Urinary bladder (tissue), 4 donors: ENCODE measurements around the gene FARP2. TPM values are rescaled to one million over a fixed set of nuclear protein-coding genes. Genes with fewer than 3 reads are reported as not detected.
"Not testable (repeated sequence)": the region's sequence is repeated elsewhere in the genome, so short reads cannot be mapped to it uniquely, and the experiment has no call there.

ENCODE experiments used
- DNase-seq: peaks from one replicate; pipeline ENCODE4 v3.0.0-alpha.2; 2015; ENCODE audit errors: extremely low spot score
- H3K27ac ChIP-seq: one replicate; pipeline ENCODE4 v1.5.1; 2013; ENCODE audit warnings: low read depth, mild to moderate bottlenecking, moderate library complexity
- H3K36me3 ChIP-seq: one replicate; pipeline ENCODE4 v1.6.1; 2013; ENCODE audit warnings: mild to moderate bottlenecking, moderate library complexity; ENCODE audit not compliant: insufficient read depth
- H3K4me1 ChIP-seq: one replicate; pipeline ENCODE4 v1.6.1; 2013; ENCODE audit warnings: mild to moderate bottlenecking, moderate library complexity; ENCODE audit not compliant: insufficient read depth
- H3K4me3 ChIP-seq: one replicate; pipeline ENCODE4 v1.5.1; 2013; ENCODE audit warnings: low read depth, low read length
- WGBS: extraction: QIAGEN DNeasy Blood & Tissue Kit; methylation state at CpG from one replicate; pipeline ENCODE4 v1.1.7; 2013; 5-methylcytosine and 5-hydroxymethylcytosine counted together
- polyA plus RNA-seq: library from polyadenylated mRNA; stranded (reverse); fragments of 200-250 nt; gene quantifications from one replicate; pipeline ENCODE4 v1.2.3, GENCODE V29; 2013
- total RNA-seq: library from RNA; depleted of rRNA; stranded (reverse); fragments of >200 nt; gene quantifications from one replicate; pipeline ENCODE4 v1.2.3, GENCODE V29; 2014
- donor health status: healthy with polysubstance abuse.
- donor health status: healthy.

The FARP2 gene
- total and polyA plus RNA-seq, 2 donors = 16.2 to 51.7 TPM

- DNase-seq, H3K4me1 ChIP-seq, H3K27ac ChIP-seq, H3K36me3 ChIP-seq, H3K4me3 ChIP-seq: not testable (repeated sequence)
- WGBS = 82% methylated on average over 9 of the region's 9 CpGs
Observed at GRCh38 chr2:241453919-241454318, 97.8 kb downstream of the FARP2 start.

- no peaks in the 10 kb centered on the region for H3K4me1 ChIP-seq
- no peak overlapping the region for H3K4me3 ChIP-seq
- H3K27ac ChIP-seq = no peak overlapping the region
- no peaks in the 10 kb centered on the region for H3K36me3 ChIP-seq
- no peak for DNase-seq
- WGBS = 76% methylated on average over 3 of the region's 3 CpGs
Observed at GRCh38 chr2:241454837-241455485, 98.9 kb downstream of the FARP2 start.

GRCh38 chr2:241456546-241456945 is 100.5 kb downstream of the FARP2 start:
- no peaks in the 10 kb centered on the region for H3K36me3 ChIP-seq
- H3K27ac ChIP-seq = no peak overlapping the region
- H3K4me1 ChIP-seq = no peaks in the 10 kb centered on the region
- no peak overlapping the region for H3K4me3 ChIP-seq
- DNase-seq = no peak
- WGBS = 79% methylated on average over 11 of the region's 11 CpGs

- no peaks in the 10 kb centered on the region for H3K4me1 ChIP-seq
- H3K27ac ChIP-seq = no peak overlapping the region
- 91% methylated on average over 5 of the region's 5 CpGs for WGBS
- H3K4me3 ChIP-seq = no peak overlapping the region
- H3K36me3 ChIP-seq = no peaks in the 10 kb centered on the region
- no peak for DNase-seq
Observed at GRCh38 chr2:241458687-241459086, 102.6 kb downstream of the FARP2 start.

GRCh38 chr2:241459520-241459919 is 103.4 kb downstream of the FARP2 start:
- 92% methylated on average over 13 of the region's 13 CpGs for WGBS

GRCh38 chr2:241460631-241461030 is 104.5 kb downstream of the FARP2 start:
- 87% methylated on average over 3 of the region's 3 CpGs for WGBS
- DNase-seq = no peak
- H3K36me3 ChIP-seq = no peaks in the 10 kb centered on the region
- H3K27ac ChIP-seq = no peak overlapping the region
- H3K4me1 ChIP-seq = no peaks in the 10 kb centered on the region
- H3K4me3 ChIP-seq = no peak overlapping the region

More at GRCh38 chr2:241459520-241459919, 103.4 kb downstream of the FARP2 start:
- no peak overlapping the region for H3K4me3 ChIP-seq
- no peak for DNase-seq
- no peaks in the 10 kb centered on the region for H3K4me1 ChIP-seq
- no peaks in the 10 kb centered on the region for H3K36me3 ChIP-seq
- no peak overlapping the region for H3K27ac ChIP-seq

GRCh38 chr2:241461693-241462677 is 105.9 kb downstream of the FARP2 start:
- 88% methylated on average over 19 of the region's 19 CpGs for WGBS
- H3K27ac ChIP-seq = no peak overlapping the region
- no peaks in the 10 kb centered on the region for H3K36me3 ChIP-seq
- H3K4me3 ChIP-seq = no peak overlapping the region
- no peak for DNase-seq
- H3K4me1 ChIP-seq = no peaks in the 10 kb centered on the region

GRCh38 chr2:241463276-241464135 is 107.4 kb downstream of the FARP2 start:
- DNase-seq = no peak
- no peaks in the 10 kb centered on the region for H3K36me3 ChIP-seq
- no peaks in the 10 kb centered on the region for H3K4me1 ChIP-seq
- 90% methylated on average over 18 of the region's 18 CpGs for whole genome bisulfite sequencing
- no peak overlapping the region for H3K27ac ChIP-seq
- H3K4me3 ChIP-seq = no peak overlapping the region

- no peak for DNase-seq
- 71% methylated on average over 12 of the region's 12 CpGs for WGBS
- no peaks in the 10 kb centered on the region for H3K36me3 ChIP-seq
- H3K27ac ChIP-seq = no peak overlapping the region
- no peak overlapping the region for H3K4me3 ChIP-seq
- H3K4me1 ChIP-seq = no peaks in the 10 kb centered on the region
Observed at GRCh38 chr2:241465543-241465942, 109.5 kb downstream of the FARP2 start.

- 83% methylated on average over 10 of the region's 10 CpGs for WGBS
- no peak for DNase-seq
- Histone ChIP-seq H3K4me1 (no peaks in the 10 kb centered on the region), H3K27ac (no peak overlapping the region), H3K36me3 (no peaks in the 10 kb centered on the region), H3K4me3 (no peak overlapping the region)
Observed at GRCh38 chr2:241466230-241466629, 110.1 kb downstream of the FARP2 start.

- no peak overlapping the region for H3K4me3 ChIP-seq
- WGBS = 88% methylated on average over 23 of the region's 23 CpGs
- no peaks in the 10 kb centered on the region for H3K36me3 ChIP-seq
- no peak overlapping the region for H3K27ac ChIP-seq
- no peak for DNase-seq
- H3K4me1 ChIP-seq = no peaks in the 10 kb centered on the region
Observed at GRCh38 chr2:241467777-241468475, 111.8 kb downstream of the FARP2 start.

GRCh38 chr2:241468476-241468781 is 112.3 kb downstream of the FARP2 start:
- 87% methylated on average over 2 of the region's 2 CpGs for WGBS
- H3K36me3 ChIP-seq = no peaks in the 10 kb centered on the region
- H3K4me1 ChIP-seq = no peaks in the 10 kb centered on the region
- H3K4me3 ChIP-seq = no peak overlapping the region
- no peak for DNase-seq
- no peak overlapping the region for H3K27ac ChIP-seq

GRCh38 chr2:241469746-241470145 is 113.7 kb downstream of the FARP2 start:
- H3K36me3 ChIP-seq = no peaks in the 10 kb centered on the region
- WGBS = 85% methylated on average over 2 of the region's 2 CpGs
- no peak for DNase-seq

More at GRCh38 chr2:241469746-241470145, 113.7 kb downstream of the FARP2 start:
- Histone ChIP-seq H3K4me3 (no peak overlapping the region), H3K27ac (no peak overlapping the region), H3K4me1 (no peaks in the 10 kb centered on the region)
